Central memory CD4-positive, alpha-beta T cell (primary cell): ENCODE measurements around the gene SDK1.

ENCODE experiments used
- DNase-seq: peaks from one replicate; pipeline ENCODE4 v3.0.0; 2022

SDK1 gene

DNA sequence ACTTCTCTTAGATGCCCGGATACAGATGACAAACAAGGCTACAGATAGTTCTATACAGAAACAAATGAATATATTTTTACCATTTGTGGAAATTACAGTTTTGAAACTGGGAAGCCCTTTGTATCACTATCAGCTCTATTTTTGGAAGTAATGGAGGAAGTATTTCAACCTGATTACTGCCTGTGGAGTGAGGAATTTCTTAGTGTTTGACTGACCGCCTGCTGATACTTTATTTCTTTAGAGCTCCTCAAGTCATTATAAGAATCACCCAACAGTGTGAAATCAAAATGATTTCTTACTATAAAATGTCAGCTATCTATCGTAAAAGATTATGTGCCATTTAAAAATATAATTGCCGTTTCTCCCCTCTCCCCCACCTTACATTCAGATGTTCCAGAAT is 290.9 kb downstream of the SDK1 start:
- DNase-seq: no peak

DNA sequence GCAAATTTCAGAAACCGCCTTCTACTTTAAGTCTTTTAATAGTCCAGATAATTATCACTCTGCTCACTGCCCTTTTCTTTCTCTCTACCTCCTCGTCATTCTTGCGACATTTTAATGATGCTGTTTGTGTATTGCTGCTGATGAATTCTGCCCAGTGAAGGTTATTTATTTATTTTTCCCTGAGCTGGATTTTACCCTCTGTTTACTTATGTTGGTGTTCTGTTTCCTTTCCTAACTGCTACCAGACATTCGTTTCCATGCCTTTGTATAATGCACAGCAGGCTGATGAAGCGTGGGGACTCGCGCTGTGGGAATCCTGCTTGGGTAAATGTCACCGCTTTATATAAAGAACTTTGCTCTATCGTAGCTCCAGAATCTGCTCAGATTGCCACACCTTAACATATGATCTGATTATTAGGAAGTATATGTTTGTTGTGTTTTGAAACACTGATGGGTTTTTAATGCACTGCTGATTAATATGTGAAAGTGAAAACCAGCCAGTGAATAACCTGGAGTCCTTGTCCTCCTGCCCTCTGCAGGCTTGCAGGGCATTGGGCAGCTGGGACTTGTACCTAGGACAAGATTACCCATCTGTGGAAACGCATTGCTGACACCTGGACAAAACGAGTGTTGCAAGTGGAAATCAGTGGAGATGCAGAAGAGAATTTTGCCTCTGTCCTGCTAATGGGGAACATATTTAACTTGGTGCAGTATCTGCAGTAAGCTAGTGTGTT is 291.5 kb downstream of the SDK1 start:
- DNase-seq: no peak

DNA sequence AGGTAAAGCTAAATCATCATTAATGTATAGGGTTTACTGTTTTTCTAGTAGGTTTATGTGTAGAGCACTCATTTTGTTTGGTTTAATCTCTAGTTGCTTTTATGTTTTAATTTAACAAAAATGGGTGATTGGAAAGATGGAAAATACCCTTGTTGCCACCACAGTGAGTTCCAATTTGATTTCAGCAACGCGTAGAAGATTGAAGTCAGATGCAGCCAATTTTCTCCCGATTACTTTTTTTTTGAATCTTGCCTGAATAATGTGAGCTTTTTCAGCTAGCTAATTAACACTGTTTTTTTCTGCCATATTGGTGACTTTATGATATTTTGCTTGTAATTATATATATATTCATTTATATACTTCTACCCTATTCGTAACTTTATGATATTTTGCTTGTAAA is 293.8 kb downstream of the SDK1 start:
- DNase-seq: no peak

DNA sequence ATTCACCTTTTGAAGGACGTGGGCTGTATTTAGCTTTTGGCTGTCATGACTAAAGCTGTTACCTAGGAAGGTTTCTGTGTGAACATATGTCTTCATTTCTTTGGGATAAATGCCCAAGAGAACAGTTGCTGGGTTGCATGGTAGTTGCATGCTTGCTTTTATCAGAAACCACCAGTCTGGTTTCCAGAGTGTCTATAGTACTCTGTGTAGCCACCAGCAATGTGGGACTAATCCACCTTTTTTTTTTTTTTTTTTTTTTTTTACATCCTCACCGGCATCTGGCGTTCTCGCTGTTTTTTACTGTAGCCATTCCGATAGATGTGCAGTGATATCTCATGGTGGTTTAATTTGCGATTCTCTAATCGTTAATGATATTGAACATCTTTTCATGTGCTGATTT is 297.8 kb downstream of the SDK1 start:
- no peak for DNase-seq

DNA sequence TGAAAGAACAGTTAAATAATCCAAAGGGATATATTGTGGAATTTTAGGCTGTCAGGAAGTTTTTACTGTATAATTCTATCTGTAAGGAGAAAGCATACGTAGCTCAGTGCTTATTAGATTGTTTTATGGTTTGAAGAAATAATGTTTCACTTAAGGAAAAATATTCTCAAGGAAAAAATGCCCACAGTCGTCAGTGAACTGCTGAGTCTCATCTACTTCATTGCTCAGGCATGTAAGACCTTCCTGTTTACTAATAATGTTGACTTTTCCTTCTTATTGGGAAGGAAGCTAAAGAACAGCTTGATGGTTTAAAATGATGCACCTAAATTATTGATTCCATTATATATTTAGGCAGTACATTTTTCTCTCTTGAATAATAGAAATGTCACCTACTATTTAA is 304.2 kb downstream of the SDK1 start:
- no peak for DNase-seq

GRCh38 chr7:3606436-3606835 is 305.4 kb downstream of the SDK1 start:
- no peak for DNase-seq

DNA sequence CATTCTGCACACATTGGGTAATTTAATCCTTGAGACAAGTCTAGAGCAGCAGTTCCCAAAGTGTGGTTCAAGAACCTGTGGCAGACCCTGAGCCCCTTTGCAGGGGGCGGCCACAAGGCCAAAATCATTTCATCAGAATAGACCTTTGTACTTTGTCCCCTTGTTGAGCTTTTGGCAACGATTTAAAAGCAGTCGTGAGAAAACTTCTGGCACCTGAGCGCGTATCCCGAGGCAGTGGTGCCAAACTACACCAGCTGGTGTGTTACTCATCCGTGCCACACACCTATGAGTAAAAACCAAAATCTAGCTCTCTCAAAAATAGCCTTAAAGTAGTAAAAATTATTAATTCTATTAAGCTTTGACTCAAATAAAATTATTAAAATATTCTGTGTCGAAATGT is 306.8 kb downstream of the SDK1 start:
- no peak for DNase-seq

DNA sequence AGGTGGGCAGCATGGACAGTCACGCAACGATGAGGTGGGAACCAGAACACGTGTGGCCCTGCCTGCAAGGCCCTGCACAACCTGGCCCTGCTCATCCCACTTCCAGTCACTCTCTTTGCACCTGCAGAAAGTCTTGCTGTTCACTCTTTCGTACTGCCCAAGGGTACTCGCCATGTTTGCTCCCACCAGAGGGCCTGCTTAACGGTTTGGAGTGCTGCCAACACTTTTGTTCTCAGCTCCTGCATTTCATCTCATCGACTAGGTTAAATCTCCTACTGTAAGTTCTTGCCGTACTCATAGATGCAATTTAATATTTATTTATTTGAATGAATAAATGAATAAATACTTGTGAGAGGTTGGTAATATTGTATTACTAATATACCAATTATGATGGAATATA is 315.3 kb downstream of the SDK1 start:
- DNase-seq: no peak

DNA sequence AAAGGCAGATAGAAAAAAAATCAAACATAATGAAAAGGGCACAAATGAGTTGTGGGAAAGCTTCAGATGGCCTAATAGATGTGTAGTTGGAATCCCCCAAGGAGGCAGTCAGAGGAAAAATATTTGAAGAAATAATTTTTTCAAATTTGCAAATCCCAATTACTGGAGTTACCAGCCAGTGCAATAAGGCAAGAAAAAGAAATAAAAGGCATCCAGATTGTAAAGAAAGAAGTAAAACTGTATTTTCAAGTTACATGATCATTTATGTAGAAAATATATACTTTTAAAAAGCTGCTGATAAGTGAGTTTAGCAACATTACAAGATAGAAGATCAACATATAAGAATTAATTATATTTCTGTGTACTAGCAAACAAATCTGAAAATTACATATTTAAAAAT is 329.0 kb downstream of the SDK1 start:
- DNase-seq: no peak

DNA sequence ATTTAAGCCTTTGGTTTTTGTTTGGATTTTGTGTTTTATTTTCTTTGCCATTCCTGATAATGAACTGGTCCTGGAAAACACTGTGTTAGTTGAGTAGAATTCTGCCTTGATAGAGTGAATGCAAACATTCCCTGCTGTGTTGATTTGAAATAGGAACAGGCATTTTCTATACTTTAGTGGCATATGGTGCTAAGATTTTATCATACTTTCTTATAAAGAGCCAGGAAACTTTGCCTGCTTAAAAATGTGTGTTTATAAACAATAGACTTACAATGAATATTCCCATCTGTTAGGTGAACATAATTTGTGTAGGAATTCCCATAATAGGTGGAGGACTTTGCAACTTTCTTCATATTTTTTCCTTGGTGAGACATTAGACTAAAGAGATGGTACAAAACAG is 333.3 kb downstream of the SDK1 start:
- no peak for DNase-seq

DNA sequence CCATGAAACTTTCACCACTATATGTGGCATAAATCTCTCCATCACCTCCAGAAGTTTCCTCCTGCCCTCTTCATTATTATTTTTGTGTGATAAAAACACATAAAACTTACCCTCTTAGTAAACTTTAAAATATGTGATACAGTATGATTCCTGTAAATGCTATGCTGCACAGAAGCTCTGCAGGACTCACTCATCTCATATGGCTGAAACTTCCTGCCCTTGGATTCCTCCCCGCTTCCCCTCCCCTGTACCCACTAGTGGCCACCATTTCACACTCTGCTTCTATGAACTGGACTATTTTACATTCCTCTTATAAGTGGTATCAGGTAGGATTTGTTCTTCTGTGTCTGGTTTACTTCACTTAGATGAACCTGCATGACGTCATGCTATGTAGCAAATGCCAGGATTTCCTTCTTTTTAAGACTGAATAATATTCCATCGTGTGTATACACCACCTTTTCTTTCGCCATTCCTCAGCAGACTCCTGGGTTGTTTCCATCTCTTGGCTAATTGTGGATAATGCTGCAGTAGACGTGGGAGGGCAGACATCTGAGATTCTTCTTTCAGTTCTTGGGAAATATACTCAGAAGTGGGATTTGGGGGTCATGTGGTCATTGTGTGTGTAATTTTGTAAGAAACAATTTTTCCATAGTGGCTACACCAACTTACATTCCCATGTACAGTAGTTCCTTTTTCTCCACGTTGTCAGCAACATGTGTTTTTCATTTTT is 335.2 kb downstream of the SDK1 start:
- no peak for DNase-seq

DNA sequence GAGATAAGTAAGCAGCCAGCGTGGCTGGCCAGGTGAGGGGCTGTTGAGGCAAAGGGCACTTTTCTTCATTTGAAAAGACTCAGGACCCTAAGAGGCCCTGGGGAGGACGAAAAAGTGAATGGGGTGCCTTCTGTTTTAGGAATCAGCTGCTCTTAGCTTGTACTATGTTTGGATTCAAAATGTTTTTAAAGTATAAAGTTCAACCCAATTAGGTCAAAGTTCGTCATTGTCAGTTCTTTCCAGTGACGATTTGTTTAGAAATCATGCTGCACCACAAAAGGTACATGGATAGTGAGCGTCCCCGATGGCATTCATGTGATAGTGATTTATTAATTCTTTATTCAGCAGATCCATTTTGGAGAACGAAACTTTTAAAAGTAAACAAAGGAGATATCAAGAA is 338.2 kb downstream of the SDK1 start:
- DNase-seq: no peak

- no peak for DNase-seq
Observed at GRCh38 chr7:3641582-3641981, 340.5 kb downstream of the SDK1 start.

DNA sequence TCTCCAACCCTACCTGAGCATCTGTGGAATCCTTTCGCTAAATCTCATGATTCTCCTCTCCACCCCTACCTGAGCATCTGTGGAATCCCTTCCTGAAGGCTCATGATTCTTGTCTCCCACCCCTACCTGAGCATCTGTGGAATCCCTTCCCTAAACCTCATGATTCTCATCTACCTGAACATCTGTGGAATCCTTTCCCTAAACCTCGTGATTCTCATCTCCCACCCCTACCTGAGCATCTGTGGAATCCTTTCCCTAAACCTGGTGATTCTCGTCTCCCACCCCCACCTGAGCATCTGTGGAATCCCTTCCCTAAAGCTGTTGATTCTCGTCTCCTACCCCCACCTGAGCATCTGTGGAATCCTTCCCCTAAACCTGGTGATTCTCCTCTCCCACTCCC is 342.0 kb downstream of the SDK1 start:
- no peak for DNase-seq

DNA sequence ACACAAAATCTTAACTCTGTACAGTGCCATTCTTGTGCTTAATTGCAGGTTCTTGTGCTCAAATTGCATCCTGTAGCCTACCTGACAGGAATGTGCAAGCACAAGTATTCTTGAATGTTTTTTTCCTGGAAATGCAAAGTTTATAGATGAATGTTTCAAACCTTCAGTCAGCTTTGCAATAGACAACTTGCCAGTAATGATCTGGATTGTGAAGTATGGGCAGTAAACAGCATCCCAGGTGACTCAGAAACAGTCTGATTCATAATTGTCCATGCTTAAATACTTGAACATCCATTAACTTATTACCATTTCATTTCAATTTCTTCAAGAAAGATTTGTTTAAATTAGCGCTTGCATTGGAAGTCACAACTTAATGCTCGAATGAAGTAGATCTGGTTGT is 347.2 kb downstream of the SDK1 start:
- no peak for DNase-seq

DNA sequence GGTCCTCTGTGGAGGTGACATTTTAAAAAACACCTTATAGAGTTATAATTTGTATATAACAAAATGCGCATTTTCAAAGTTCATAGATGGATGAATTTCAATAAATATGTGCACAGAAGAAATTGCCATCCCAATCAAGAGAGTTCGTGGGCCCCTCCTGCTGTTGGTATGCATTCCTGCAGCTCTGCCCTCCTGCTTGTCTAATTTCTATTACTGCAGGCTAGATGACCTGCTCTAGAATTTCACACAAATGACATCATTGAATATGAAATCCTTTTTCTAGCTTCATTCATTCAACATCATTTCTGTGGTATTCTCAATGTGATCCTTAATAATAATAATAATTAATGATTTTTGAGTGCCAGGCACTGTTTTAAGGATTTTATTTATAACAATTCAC is 348.2 kb downstream of the SDK1 start:
- DNase-seq: no peak

DNA sequence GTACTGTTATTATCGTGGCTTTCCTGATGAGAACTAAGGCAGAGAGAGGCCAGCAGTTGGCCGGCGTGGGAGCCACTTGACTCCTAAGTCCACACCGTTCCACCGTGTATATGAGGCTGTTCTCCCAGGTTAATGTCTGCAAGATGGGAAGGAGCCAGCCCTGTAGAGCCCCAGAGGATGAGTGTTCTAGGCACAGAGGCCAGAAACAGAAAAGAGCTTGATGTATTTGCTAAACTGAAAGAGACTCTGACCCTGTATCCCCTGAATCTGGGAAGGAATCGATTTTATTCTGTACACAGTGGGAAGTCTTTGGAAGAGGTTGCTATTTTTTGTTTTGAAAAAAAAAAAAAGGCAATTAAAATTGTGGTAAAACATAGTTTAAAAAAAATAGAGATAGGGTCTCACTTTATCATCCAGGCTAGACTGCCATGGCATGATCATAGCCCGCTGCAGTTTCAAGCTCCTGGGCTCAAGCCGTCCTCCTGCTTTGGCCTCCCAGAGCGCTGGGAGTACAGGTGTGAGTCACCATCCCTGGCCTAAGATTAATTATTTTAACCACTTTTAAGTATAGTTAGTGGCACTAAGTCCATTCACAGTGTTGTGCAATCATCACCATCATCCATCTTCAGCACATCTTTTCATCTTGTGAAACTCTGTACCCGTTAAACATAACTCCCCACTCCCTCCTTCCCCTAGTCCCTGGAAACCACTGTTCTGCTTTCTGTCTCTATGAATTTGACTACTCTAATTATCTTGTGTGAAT is 348.8 kb downstream of the SDK1 start:
- DNase-seq: no peak

GRCh38 chr7:3650844-3651243 is 349.8 kb downstream of the SDK1 start:
- no peak for DNase-seq

DNA sequence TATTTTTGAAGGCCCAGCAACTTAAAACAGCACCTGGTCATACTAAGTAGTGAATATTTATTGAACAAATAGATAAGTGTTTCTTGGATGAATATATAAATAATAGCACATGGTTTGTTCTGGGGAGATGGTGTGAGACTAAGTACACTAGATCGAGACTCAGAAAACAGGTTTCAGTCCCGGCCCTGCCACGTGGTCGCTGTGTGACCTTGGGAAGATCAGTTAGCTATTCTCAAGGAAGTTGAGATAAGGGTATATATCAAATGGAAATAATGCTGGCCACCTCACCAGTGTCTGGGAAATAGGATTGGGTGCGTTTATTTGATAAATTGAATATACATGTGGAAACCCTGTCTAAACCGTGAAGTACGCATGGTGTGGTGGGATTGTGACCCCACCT is 354.6 kb downstream of the SDK1 start:
- no peak for DNase-seq

DNA sequence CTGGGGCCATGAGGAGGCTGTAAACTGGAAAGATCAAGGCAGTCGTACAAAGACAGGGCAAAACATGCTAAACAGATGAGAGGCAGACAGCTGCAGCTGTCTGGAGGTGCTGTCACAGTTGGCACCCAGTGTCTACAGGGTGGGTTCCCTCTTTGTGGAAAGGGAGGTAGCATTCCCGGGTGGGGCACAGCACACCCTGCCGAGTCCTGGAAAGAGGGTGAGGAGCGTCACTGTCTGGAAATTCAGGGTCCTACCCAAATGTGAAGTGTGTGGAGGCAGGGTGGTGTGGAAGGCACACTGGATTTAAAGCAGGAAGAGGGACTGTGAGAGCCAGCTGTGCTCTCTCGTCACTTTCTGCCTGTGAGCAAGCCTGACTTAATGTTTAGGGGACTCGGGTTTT is 356.2 kb downstream of the SDK1 start:
- no peak for DNase-seq

DNA sequence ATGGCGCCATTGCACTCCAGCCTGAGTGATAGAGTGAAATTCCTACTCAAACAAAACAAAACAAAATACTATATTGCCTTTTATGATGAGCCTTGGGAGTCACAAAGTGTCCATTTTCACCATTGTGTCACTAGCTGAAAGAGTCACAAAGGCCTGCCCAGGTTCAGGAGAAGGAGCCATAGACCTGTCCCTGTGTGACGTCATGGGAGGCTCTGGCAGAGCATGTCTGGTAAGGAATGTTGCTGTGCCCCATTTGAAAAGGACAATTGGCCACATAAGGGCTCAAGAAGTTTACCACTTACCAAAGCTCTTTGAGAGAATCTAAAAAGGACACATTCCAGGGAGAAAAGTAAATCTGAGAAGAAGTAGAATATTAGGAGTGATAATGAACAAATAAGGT is 367.7 kb downstream of the SDK1 start:
- no peak for DNase-seq

GRCh38 chr7:3670898-3671297 is 369.8 kb downstream of the SDK1 start:
- DNase-seq: no peak

GRCh38 chr7:3673524-3673923 is 372.5 kb downstream of the SDK1 start:
- peak; percentile 31 for DNase-seq

DNA sequence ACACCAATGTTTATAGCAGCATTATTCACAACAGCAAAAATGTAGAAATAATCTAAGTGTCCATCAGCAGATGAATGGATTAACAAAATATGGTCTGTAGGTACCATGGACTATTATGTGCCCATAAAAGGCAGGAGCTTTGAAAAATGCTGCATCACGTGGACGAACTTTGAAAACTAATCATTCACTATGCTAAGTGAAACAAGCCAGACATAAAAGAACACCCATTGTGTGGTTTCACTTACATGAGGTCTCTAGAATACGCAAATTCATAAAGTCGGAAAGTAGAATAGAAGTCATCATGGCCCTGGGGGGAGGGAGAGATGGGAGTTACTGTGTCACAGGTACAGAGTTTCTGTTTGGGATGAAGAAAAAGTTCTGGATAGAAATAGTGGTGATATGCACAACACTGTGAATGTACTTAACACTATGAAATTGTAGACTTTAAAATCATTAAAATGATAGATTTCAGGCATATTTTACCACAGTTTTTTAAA is 377.3 kb downstream of the SDK1 start:
- no peak for DNase-seq
